ENCODE measurements around the gene FOXD1.

FOXD1 gene

DNA sequence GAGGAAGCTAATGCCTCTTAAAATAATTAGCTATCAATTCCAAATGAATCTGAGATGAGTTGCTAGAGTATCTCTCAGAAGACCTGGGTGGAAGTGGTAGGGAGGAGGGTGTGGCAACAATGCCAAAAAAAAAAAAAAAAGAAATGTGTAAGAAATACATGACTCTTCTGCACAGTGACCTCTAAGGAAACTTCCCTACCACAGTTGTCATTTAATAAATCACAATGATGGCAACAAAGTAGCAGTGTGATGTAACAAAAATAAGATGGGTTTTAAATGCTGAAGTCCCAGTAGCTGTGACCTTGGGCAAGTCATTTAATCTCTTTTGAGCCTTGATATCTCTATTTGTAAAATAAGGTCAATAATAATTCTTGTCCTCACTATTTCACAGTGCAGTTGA is 7.2 kb downstream of the FOXD1 start:
- DNase-seq (ENCODE audit: low read depth) = no peak

DNA sequence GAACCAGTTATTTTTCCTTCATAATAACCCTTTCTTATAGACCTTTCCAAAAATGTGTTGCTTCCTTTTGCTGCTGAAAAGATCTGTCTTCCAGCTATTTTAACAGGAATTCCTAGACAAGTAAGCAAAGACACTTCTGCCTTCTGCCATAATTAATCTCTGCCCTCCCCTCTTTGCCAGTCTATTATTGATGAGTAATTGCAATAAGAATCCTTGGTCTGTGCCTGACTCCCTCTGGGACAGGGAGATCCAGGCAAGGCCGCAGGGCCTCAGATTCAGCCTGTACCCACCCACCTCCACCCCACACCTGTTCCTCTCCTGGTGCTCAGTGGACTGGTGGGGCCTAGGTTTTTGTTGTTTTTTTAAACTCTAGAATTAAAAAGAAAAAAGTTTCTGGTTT is 8.3 kb downstream of the FOXD1 start:
- DNase-seq (ENCODE audit: low read depth) = no peak

DNA sequence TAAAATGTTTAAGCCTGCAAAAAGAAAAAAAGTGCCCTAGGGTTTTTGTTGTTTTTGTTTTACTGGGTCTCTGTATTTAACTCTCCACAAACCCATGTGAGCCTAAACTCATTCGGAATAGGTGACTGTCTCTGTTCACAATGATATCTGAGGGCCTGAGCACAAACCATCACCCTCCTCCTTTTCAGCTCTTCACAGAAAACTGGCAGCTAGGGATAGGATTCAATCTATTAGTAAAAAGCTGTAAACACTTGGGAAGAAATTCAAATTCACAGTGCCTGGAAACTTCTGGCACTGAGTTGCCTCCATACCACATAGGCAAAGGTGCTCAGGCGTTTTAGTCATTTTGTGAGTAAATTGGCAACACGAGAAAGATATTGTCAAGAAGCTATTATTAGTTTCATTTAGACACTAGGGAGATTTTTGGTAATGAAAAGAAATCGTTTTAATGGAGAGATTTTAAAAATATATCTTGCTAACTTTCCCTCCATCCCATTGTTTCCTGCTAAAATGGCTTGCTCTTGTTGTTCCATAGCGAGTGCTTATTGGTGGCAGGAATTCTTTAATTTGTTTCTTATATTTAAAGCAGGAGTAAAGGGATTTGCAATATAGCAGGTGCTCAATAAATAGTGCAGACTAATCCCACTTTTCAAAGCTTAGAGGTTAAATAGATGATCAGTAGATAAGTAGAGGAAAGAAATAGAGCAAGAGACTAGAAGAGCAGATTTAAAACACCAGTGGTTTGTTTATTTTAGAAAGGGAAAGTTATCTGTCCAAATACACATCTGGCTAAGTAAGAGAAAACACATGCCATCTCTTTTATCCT is 9.7 kb downstream of the FOXD1 start:
- DNase-seq (ENCODE audit: low read depth) = no peak

DNA sequence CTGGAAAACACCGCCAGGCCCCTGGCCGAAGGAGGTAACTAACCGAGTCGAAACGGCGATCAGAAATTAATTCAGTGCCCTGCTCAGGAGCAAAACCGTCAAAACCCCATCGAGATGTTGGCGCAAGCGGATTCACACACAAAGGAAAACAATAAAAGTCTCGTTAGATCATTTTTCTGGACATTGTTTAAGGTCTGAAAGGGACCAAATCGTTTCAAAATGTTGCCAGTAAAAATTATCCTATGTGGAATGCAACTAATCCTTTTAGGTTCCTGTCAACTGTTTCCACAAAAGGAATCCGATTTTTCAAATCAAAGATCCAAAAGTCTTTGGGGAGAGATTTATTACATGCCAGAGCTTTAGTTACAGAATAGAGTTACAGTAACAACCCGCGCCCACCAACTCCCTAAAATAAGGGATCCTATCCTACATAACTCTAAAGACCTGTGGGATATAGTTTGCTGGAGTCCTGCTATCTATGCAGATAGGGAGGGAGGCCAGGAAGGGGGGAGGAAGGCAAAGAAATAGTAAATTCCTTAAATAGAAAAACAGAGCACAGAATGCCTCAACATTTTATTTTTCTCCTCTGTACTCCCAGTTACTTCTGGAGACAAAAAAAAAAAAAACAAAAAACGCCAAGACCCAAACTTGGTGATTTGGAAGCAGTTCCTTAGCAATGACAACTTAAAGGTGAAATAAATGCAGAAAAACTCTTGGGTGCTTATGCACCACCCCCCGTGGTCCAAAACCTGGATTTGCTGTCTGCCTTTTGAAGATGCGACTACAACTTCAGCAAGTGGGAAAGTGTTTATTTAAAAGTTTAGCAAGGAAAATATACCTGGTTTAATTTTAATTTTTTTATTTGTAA is 10.6 kb downstream of the FOXD1 start:
- DNase-seq (ENCODE audit: low read depth) = no peak

DNA sequence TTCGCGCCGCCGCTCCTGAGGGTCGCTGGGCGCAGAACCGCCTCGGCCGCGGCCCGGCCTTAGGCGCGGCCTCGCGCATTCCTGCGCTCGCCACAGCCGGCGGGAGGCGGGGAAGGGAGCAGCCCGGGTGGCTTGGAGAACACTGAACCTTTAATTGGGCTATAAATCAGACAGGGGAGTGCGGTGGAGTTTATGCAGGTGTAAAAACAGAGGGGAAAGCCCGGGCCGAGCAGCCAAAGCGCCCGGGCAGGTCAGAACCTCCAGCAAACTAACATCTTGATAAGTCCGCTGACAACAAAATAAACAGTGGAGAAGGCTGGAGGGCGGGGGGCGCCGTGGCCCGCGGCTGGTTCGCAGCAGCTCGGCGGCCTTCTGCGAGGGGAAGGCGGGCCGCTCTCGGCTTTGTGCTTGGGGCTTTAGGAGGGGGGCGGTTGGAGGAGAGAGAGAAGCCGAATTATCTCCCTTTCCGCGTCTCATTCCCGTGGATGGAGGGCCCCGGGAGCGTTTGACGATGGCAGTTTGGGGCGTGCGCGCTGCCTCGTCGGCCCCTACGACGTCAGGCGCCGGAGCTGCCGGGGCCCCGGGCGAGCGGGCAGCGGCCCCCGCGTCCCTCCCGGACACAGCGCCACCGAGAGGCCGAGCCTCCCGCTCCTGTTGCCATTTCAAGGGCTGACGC is 11.3 kb downstream of the FOXD1 start:
- DNase-seq (ENCODE audit: low read depth) = no peak

DNA sequence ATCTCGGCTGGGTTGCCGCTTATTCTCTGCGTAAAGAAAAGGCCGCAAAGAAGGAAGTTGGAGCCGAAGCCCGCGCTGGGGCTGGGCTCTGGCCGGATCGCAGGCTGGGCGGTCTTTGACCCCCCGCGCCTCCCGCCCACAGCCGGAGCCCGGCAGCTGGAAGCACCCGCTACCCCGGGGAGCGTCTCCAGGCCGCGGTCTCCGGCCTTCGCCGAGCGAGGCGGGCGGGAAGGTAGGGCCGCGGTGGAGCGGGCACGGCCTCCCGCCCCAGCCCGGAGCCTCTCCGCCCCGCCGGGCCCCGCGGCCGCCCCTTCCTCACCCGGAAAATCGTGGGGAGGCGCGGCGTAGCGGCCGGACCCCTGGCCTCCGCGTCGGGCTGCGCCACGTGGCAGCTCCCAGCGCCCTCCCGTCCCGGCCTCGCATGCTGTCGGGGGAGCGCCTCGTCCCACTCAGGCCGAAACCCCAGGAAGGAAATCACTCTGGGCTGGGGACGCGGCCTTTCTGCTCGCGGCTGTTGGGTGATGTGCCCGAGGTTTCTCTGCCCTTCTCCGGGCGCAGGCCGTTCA is 12.0 kb downstream of the FOXD1 start:
- DNase-seq (ENCODE audit: low read depth) = no peak

DNA sequence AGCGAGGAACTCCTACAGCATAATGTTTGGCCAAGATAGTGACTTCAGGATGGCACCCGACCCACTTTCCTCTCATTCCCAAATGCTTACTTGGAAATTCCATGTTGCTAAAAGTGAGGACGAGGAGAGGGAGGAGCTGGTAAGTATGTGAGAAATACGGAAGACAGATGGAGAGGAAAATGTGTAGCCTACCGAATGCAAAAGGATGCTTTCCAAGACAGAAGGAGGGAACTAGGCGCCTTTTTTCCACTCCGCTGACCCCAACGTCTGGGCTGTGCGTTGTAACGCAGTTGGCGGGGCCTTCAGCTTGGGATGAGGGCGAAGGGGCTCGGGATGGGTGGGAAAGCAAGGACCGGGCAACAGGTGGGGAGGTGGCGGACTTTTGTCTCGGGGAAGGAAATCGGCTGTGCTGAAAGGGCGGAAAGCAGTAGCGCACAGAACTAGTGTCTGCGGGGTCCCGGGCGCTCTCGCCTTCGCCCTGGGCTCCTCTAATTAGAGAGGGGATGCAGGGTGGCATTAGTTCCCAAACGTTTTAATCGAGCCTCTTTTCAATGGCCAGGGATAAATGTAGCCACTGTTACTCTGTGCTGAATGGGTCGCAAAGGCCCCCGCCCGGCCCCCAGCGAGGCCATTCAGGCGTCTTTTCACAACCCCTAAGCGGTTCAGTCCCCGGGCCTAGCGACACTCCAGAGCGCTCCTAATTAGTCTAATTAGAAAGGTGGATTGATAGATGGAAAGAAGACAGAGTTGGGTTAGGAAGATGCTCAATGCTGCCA is 12.6 kb downstream of the FOXD1 start:
- DNase-seq (ENCODE audit: low read depth) = no peak

DNA sequence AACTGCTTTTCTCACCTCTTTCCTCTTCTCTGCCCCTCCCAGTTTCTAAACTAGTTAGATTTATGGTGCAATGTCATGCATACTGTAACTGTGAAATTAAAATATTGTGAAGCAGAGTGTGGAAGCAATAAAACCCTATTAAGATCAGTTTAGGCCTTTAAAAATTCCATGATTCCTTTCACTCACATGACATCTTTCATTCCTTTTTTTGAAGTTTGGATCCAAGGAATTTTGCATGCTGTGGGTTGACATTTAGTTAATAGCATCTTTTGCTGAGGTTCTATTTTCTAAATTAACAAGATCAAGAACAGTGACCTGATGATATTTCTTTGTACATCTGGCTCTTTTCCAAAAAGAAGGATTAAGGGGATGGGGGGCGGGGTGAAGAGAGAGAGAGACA is 13.7 kb downstream of the FOXD1 start:
- DNase-seq (ENCODE audit: low read depth) = no peak

DNA sequence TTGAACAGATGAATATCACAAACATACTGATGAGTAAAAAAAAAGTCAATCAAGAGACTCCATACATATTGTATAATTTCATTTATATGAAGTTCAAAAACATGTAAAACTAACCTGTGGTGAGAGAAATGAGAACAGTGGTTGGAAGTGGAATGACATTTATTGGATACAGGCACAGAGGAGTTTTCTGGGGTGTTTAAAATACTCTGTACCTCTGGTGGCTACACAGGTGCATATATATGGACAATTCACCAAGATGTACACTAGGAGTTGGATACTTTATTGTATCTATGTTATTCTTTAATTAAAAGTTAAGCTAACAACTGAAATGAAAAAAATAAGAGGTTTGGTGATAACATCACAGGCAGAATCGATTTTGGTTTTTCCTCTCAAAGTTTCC is 14.1 kb downstream of the FOXD1 start:
- no peak for DNase-seq (ENCODE audit: low read depth)

DNA sequence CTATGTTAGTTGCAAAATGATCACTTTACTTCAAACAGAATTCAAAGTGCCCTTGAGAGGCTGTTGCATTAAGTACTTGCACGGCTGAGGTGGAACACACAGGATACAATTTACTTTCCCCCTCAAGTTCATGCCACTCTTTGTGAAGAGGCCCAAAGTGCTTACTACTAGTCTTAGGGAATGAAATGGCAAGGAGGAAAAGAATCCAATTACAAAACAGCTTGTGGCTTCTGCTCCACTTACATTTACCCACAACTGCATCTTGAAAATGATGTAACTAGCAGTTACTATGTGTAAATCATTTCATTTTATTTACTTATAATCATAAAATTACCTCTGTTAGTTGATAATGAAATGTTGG is 14.6 kb downstream of the FOXD1 start:
- DNase-seq (ENCODE audit: low read depth) = no peak

DNA sequence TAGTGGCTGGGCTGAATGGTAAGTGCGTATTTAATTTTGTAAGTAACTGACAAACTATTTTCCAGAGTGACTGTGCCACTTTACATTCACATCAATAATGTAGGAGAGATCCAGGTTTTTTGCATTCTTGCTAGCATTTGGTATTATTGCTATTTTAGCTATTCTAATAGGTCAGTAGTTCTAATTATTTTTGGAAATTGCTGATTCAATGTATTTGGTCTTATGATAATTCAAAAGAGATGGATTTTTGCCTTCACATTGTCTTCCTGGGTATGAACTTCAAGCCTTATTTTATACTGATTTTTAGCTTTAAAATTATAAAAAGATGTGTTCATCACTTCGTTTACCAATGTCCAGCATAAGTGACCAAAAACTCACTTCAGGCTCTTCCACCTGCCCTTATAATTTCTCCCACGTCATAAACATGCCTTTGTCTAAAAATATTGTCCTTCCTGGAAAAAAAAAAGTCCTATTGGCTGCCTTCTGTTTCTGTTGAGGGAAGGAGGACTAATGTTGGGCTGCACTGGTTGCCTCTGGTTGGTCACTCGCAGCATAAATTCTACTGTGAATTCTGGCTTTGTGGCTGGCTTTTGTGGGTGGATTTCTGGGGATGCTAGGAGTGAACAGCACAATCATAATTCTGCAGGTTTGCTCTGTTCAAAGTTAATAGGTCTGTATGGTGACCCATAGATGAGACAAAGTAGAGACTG is 15.2 kb downstream of the FOXD1 start:
- DNase-seq (ENCODE audit: low read depth) = no peak

DNA sequence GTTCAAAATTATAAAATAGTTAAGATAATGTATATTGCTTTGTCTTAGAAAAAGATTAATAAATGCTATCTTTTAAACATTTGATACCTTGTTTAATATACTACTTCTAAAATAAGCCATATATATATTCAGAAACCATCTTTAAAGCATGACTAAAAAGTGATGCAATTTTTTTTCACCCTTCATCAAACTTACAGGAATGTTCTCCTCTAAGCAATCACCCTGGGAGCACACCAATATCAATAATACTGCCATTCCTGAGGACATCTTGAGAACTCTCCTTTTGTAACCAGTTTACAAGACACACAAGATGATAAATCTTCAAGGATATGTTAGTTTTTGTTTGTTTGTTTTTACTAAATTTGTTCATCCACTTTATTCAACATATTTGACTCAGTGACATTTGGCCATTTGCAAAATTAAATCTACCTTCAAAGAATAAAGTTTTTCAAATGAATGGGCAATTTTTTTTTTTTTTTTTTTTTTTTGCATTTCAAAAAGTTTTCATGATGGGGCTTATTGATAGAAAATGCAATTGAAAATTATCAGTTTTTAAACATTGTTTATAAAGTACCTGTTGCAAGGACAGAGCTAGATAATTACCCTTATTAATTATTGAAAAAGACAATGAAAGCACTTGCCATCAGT is 17.2 kb downstream of the FOXD1 start:
- no peak for DNase-seq (ENCODE audit: low read depth)

DNA sequence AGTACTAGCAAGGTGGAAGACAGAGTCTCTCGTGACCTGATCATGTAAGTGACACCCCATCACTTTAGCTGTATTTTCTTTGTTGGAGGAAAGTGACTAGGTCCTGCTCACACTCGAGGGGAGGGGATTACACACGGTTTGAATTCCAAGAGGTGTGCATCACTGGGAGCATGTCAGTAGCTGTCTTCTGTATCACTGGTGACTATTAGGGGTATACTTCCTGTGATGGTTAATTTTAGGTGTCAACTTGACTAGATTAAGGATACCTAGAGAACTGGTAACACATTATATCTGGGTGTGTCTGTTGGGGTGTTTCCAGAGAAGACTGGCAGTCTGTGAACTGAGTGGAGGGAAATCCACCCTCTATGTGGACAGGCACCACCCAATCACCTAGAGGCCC is 22.5 kb downstream of the FOXD1 start:
- no peak for DNase-seq (ENCODE audit: low read depth)

DNA sequence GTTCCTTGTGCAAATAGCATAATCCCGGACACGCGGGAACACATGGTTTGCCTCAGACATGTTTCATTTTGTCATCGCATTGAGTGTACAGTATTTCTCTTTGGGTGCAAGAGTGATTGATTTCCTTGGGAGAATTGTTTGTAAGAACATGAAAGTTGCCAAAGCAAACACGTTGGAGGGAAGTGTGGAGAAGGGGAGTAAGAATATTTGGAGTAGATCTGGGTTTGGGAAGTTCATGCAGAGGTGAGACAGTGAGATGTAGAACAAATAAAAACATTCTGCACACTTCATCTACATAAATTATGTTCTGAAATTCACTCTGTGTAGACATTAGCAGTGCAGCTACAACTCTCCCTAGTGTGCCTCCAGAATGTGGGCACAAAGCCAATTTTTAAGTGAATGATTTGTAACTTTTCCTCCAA is 24.0 kb downstream of the FOXD1 start:
- no peak for DNase-seq (ENCODE audit: low read depth)

DNA sequence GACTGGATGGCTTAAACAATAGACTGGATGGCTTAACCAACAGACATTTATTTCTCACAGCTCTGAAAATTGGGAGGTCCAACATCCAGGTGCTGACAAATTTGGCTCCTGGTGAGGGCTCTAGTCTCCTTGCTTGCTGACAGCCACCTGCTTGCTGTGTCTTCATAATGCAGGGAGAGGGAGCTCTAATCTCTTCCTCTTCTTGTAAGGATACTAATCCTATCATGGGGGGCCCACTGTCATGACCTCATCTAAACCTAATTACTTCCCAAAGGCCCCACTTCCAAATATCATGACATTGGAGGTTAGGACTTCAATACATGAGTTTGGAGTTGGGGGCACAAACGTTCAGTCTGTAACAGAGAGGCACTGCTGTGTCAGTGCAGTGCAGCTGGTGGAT is 26.4 kb downstream of the FOXD1 start:
- no peak for DNase-seq (ENCODE audit: low read depth)

DNA sequence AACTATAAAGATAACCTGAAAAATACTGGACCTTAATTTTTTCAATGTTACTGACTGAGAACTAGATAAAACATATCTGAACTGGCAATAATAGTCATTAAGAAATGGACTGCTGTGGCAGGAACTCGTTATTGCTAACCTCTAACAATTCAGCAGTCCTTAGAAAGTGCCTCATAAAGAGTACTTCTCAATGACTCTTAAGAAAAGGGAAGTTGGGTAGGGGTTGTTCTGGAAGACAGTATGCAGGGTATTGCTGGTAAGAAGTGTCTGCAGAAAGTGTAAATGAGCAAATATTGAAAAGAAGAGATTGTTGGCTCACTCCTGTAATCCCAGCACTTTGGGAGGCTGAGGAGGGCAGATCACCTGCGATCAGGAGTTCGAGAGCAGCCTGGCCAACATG is 27.9 kb downstream of the FOXD1 start:
- no peak for DNase-seq (ENCODE audit: low read depth)

DNA sequence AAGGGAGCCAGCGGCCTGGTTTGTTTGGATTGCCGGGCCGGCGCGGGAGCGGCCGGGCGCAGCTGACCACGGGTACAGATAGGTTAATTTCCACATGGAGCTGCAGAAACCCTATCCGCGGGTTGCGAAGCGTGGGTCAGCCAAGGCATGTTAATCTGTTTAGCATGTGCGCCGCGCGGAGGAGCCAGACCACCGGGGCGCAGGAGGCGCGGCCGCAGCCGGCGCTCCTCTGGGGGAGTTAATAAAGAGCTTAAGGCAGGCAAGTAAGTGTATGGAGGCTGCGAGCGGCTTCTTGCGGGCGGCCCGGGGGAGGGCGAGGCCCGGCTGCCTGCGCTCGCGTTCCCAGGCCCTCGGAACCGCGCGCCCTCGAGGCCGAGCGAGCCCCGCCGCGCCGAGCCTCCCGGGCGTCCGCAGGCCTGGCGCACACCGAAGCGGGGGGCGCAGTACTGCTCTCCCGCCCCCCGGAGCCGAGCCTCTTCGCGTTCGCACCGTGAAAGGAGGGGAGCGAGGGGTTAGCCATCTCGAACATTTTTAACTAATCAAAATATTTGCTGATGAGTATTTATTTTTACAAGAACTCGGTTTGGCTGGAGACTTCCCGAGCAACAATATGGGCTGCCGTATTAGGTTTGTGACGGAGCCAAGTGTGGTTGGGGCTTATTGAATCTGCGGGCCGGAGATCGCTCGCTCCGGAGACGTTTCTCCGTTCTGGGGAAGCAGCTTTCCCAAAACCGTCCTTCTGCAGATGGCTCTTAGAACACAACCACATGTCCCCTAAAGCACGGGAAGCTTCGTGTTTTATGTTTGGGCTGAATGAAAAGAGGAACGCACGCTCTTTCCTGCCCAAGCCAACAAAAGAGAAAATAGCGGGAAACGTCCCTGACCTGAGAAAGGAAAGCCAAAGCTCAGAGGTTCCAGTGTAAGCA is 28.8 kb downstream of the FOXD1 start:
- no peak for DNase-seq (ENCODE audit: low read depth)

DNA sequence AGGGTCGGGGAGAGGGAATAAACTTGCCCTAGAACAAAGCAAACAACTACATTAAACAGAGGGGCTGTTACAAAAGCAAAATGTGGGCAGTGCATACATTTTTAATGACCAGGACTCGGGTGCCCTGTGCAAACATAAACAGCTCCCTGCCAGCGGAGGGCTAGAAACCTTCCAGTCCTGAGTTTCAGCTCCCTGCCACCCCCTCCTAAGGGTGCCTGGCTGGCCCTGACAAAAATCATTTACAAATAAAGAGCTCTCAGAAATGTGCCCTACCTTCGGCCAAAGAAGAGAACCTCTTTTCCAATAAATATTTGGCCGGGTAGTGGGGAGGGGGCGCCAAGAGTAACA is 29.5 kb downstream of the FOXD1 start:
- no peak for DNase-seq (ENCODE audit: low read depth)

DNA sequence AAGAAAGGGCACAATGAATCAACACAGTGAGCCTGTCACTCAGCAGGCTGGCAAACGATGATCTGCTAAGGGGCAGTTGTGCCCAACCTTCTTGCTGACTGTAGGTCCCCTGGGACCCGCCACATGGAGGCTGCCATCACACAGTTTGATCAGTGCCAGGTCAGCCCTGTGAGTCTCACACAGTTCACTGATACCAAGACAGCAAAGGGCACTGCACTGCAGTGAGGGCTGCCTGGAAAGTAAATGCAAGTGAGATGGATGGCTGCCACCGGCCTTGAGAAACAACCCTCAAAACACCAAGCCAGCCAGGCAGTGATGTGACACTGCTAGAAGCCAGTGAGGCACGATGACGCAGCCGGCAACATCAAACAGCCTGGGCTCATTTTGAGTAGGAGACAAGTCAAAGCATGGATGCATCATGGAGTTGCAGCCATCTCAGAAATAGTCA is 30.3 kb downstream of the FOXD1 start:
- no peak for DNase-seq (ENCODE audit: low read depth)

Measured in activated T-helper 1 cell treated with Interleukin-2 at 50 U/mL for 16 hours (primary cell).